DOHH2 (cell line): Measurements from ENCODE around the gene ATP5F1D.

ENCODE experiments used
- H3F3A ChIP-seq: fragments of 200-600 bp; sonication (generic), shearing (Covaris generic); 2 replicates; pipeline ENCODE4 v1.6.0; 2016; ENCODE audit warnings: antibody characterized with exemption, mild to moderate bottlenecking; ENCODE audit not compliant: control insufficient read depth, insufficient read depth
- H3K27ac ChIP-seq: fragments of 200-600 bp; sonication (generic); 2 replicates; pipeline ENCODE4 v1.5.1; 2014; ENCODE audit warnings: low read depth, mild to moderate bottlenecking, low read length, moderate library complexity
- H3K27me3 ChIP-seq: fragments of 200-600 bp; sonication (generic); 2 replicates; pipeline ENCODE4 v1.6.1; 2014; ENCODE audit warnings: mild to moderate bottlenecking, low read length, mixed read lengths; ENCODE audit not compliant: control insufficient read depth
- H3K36me3 ChIP-seq: fragments of 200-600 bp; sonication (generic); 2 replicates; pipeline ENCODE4 v1.6.1; 2014; ENCODE audit warnings: mild to moderate bottlenecking, low read length, moderate library complexity, mixed read lengths; ENCODE audit not compliant: control insufficient read depth
- H3K4me1 ChIP-seq: fragments of 200-600 bp; sonication (generic); 2 replicates; pipeline ENCODE4 v1.6.1; 2014; ENCODE audit warnings: mild to moderate bottlenecking, low read length, mixed read lengths; ENCODE audit not compliant: control insufficient read depth
- H3K4me2 ChIP-seq: fragments of 200-600 bp; sonication (generic); 2 replicates; pipeline ENCODE4 v1.6.0; 2014; ENCODE audit warnings: mild to moderate bottlenecking, low read length, moderate library complexity
- H3K4me3 ChIP-seq: fragments of 200-600 bp; sonication (generic); 2 replicates; pipeline ENCODE4 v1.5.1; 2014; ENCODE audit warnings: mild to moderate bottlenecking, low read length, mixed read lengths
- H3K79me2 ChIP-seq: fragments of 200-600 bp; sonication (generic); 2 replicates; pipeline ENCODE4 v1.6.1; 2014; ENCODE audit warnings: mild to moderate bottlenecking, low read length, mixed read lengths; ENCODE audit not compliant: control insufficient read depth
- H3K9me2 ChIP-seq: fragments of 200-600 bp; sonication (generic); replicated peaks from 2 replicates; pipeline ENCODE4 v1.6.1; 2014; ENCODE audit warnings: mild to moderate bottlenecking, low read length, mixed read lengths; ENCODE audit not compliant: control insufficient read depth
- H3K9me3 ChIP-seq: fragments of 200-600 bp; sonication (generic); 2 replicates; pipeline ENCODE4 v1.6.1; 2014; ENCODE audit warnings: antibody characterized with exemption, low read length, mixed read lengths; ENCODE audit not compliant: control insufficient read depth, insufficient read depth
- H4K20me1 ChIP-seq: fragments of 200-600 bp; sonication (generic); 2 replicates; pipeline ENCODE4 v1.6.0; 2014; ENCODE audit warnings: low read depth, mild to moderate bottlenecking, antibody characterized with exemption, low read length, moderate library complexity; ENCODE audit not compliant: control insufficient read depth, insufficient read depth
- CTCF ChIP-seq: fragments of 200-600 bp; sonication (generic); IDR thresholded peaks from one replicate; pipeline ENCODE4 v1.5.1; 2014; ENCODE audit warnings: antibody characterized with exemption, mild to moderate bottlenecking, low read depth, low read length; ENCODE audit not compliant: poor library complexity, severe bottlenecking
- EZH2phosphoT487 ChIP-seq: fragments of 200-600 bp; sonication (generic); IDR thresholded peaks from 2 replicates; pipeline ENCODE4 v1.6.1; 2017; ENCODE audit warnings: borderline replicate concordance, mild to moderate bottlenecking, antibody characterized with exemption, low read length, moderate library complexity, mixed read lengths

The ATP5F1D gene

GRCh38 chr19:1253514-1254080 is 12.0 kb downstream of the ATP5F1D start:
- H3K4me3 ChIP-seq: peak overlapping the region; percentile 96
- peaks cover 11% of the 10 kb centered on the region; the same call in 1 of the 2 replicates for H4K20me1 ChIP-seq
- H3K27me3 ChIP-seq: no peaks in the 10 kb centered on the region
- peaks cover 72% of the 10 kb centered on the region for H3K79me2 ChIP-seq
- TF ChIP-seq CTCF (no peak), EZH2phosphoT487 (no peak)
- H3K9me2 ChIP-seq: no peaks in the 10 kb centered on the region
- peaks cover 78% of the 10 kb centered on the region for H3K36me3 ChIP-seq
- peaks cover 70% of the 10 kb centered on the region for H3K4me1 ChIP-seq
- H3K9me3 ChIP-seq: no peaks in the 10 kb centered on the region
- H3K27ac ChIP-seq: peak overlapping the region; percentile 94
- H3F3A ChIP-seq: peaks cover 30% of the 10 kb centered on the region
- H3K4me2 ChIP-seq: peak overlapping the region; percentile 94

- Histone ChIP-seq H3K4me2 (no peak overlapping the region), H3K36me3 (peaks cover 82% of the 10 kb centered on the region), H3K9me2 (no peaks in the 10 kb centered on the region), H3K4me1 (peaks cover 75% of the 10 kb centered on the region), H3K27me3 (no peaks in the 10 kb centered on the region), H3K79me2 (peaks cover 72% of the 10 kb centered on the region), H3K9me3 (no peaks in the 10 kb centered on the region), H4K20me1 (peaks cover 11% of the 10 kb centered on the region; the same call in 1 of the 2 replicates), H3K27ac (no peak overlapping the region), H3F3A (peaks cover 35% of the 10 kb centered on the region), H3K4me3 (no peak overlapping the region)
- no peak for TF ChIP-seq CTCF
- TF ChIP-seq EZH2phosphoT487: no peak
Observed at GRCh38 chr19:1254081-1254527, 12.6 kb downstream of the ATP5F1D start.

GRCh38 chr19:1254530-1255185 is 13.1 kb downstream of the ATP5F1D start:
- no peak overlapping the region for H3K27ac ChIP-seq
- no peak overlapping the region for H3K4me3 ChIP-seq
- peaks cover 86% of the 10 kb centered on the region for H3K36me3 ChIP-seq
- no peaks in the 10 kb centered on the region for H3K27me3 ChIP-seq
- H3K4me1 ChIP-seq: peaks cover 80% of the 10 kb centered on the region
- peaks cover 38% of the 10 kb centered on the region for H3F3A ChIP-seq
- TF ChIP-seq CTCF (no peak), EZH2phosphoT487 (no peak)
- no peak overlapping the region for H3K4me2 ChIP-seq
- no peaks in the 10 kb centered on the region for H3K9me3 ChIP-seq
- peaks cover 74% of the 10 kb centered on the region for H3K79me2 ChIP-seq
- H3K9me2 ChIP-seq: no peaks in the 10 kb centered on the region
- H4K20me1 ChIP-seq: peaks cover 11% of the 10 kb centered on the region; the same call in 1 of the 2 replicates
